Adrenal gland (tissue), 12 donors: ENCODE measurements around the gene MED23. TPM values are rescaled to one million over a fixed set of nuclear protein-coding genes. Genes with fewer than 3 reads are reported as not detected.
A peak's percentile ranks its signal among the peaks of the same experiment; 100 is the strongest.

Experiments used
- DNase-seq, 7 donors: peaks; one replicate each; pipeline ENCODE4 v3.0.0-alpha.2; 2019 to 2020
- H3K27ac ChIP-seq, 5 donors: fragments of 200-600 bp; sonication (generic) in 4 of 5; 1 replicate in 3 of 5; 2 replicates in 2 of 5; pipeline versions ENCODE4 v1.5.1 to v1.8.0; 2016 to 2020; ENCODE audit warnings: mild to moderate bottlenecking in 1 of 5
- H3K27me3 ChIP-seq: fragments of 200-600 bp; 2 replicates; pipeline ENCODE4 v1.8.0; 2021
- H3K36me3 ChIP-seq, 2 donors: fragments of 200-600 bp; replicated peaks in 1 of 2; 1 replicate in 1 of 2; 2 replicates in 1 of 2; pipeline versions ENCODE4 v1.5.1 to v1.8.0; 2018 to 2022
- H3K4me1 ChIP-seq, 2 donors: fragments of 200-600 bp; replicated peaks in 1 of 2; 1 replicate in 1 of 2; 2 replicates in 1 of 2; pipeline versions ENCODE4 v1.5.1 to v1.8.0; 2018 to 2021
- H3K4me3 ChIP-seq, 4 donors: fragments of 200-600 bp; sonication (generic) in 3 of 4; one replicate each; pipeline ENCODE4 v1.5.1; 2016 to 2018
- H3K9me3 ChIP-seq, 3 donors: fragments of 200-600 bp; sonication (generic) in 1 of 3; replicated peaks in 1 of 3; 1 replicate in 2 of 3; 2 replicates in 1 of 3; pipeline versions ENCODE4 v1.5.1 to v1.8.0; 2016 to 2021
- CTCF ChIP-seq, 6 experiments: fragments of 450-650 bp in 4 of 6; fragments of 200-600 bp in 2 of 6; sonication (generic) in 1 of 6; IDR thresholded peaks; 1 replicate in 5 of 6; 2 replicates in 1 of 6; pipeline versions ENCODE4 v1.5.1 to v1.8.0; 2016 to 2021; ENCODE audit warnings: antibody characterized with exemption in 6 of 6, mild to moderate bottlenecking in 2 of 6, moderate library complexity in 1 of 6
- POLR2A ChIP-seq, 2 donors: fragments of 450-650 bp; IDR thresholded peaks; one replicate each; pipeline ENCODE4 v1.6.1; 2017; ENCODE audit warnings: antibody characterized with exemption in 2 of 2, mild to moderate bottlenecking in 2 of 2, moderate library complexity in 1 of 2
- WGBS, 4 donors: extraction: QIAGEN DNeasy Blood & Tissue Kit in 2 of 4; methylation state at CpG; one replicate each; pipeline versions ENCODE4 v1.1.5 to v1.1.7; 2013 to 2017; 5-methylcytosine and 5-hydroxymethylcytosine counted together
- intact Hi-C, 2 donors: fragments of 100-400 bp; cut with DNase I; formaldehyde crosslinking; loops; one replicate each; pipeline versions ENCODE4 v1.14.1 to v1.15.0; 2022 to 2023
- polyA plus RNA-seq, 3 donors: library from polyadenylated mRNA; stranded (reverse); fragments of 200-250 nt in 2 of 3; fragments of 350-450 nt in 1 of 3; fragmentation: Illumina TruSeq in 1 of 3; extraction: RNeasy Lipid Tissue Mini Kit (QIAGEN cat#74804) in 1 of 3; gene quantifications; one replicate each; pipeline ENCODE4 v1.2.3, GENCODE V29; 2013 to 2014
- total RNA-seq, 9 donors: library from RNA; depleted of rRNA in 4 of 9; stranded (reverse); fragments of >200 nt in 4 of 9; fragments of 120-200 nt in 1 of 9; fragmentation: NEBNext Ultra II Directional in 1 of 9; extraction: Animal tissue kit (Norgen Biotek cat#: 25700) in 1 of 9; gene quantifications; one replicate each; pipeline versions ENCODE4 v1.1.0 to v1.2.4, GENCODE V29; 2013 to 2023
- donor health status: healthy with polysubstance abuse.
- donor health status: Bipolar disorder and iron deficiency.
- donor health status: DM: yes; HTN: yes; CAD: no.
- donor health status: DM: no; HTN: no; CAD: no.
- donor health status: DM: no; HTN: no; CAD: no.
- donor health status: DM: yes; HTN: yes; CAD: no.

Gene MED23
- total and polyA plus RNA-seq, 12 donors = 16.9 to 46.1 (median 27.8) TPM

- intact Hi-C loops = no loop called here
- H3K4me1 ChIP-seq = no peaks in the 10 kb centered on the region
- no peak overlapping the region for H3K4me3 ChIP-seq
- TF ChIP-seq POLR2A (IDR thresholded peaks at IDR 0.05) = no peak
- no peak for TF ChIP-seq CTCF (IDR thresholded peaks at IDR 0.05)
- no peaks in the 10 kb centered on the region for H3K9me3 ChIP-seq
- 86 to 98% (median 94%) methylated on average over 3 of the region's 3 CpGs for WGBS, 4 donors
- H3K36me3 ChIP-seq = no peaks in the 10 kb centered on the region
- no peak overlapping the region for H3K27ac ChIP-seq
- no peak for DNase-seq
- H3K27me3 ChIP-seq = no peaks in the 10 kb centered on the region
Measured at GRCh38 chr6:131654326-131654725, 26.3 kb upstream of the MED23 start.

- 61 to 73% (median 67%) methylated on average over 5 of the region's 5 CpGs for WGBS, 4 donors
- TF ChIP-seq POLR2A (IDR thresholded peaks at IDR 0.05) (no peak), CTCF (IDR thresholded peaks at IDR 0.05) (no peak)
- intact Hi-C loops = no loop called here
Measured at GRCh38 chr6:131652472-131652871, 24.4 kb upstream of the MED23 start.

GRCh38 chr6:131651782-131652181 is 23.7 kb upstream of the MED23 start:
- intact Hi-C loops = no loop called here

More at GRCh38 chr6:131652472-131652871, 24.4 kb upstream of the MED23 start:
- Histone ChIP-seq H3K4me1 (no peaks in the 10 kb centered on the region), H3K9me3 (no peaks in the 10 kb centered on the region), H3K4me3 (no peak overlapping the region), H3K27ac (no peak overlapping the region), H3K27me3 (no peaks in the 10 kb centered on the region), H3K36me3 (no peaks in the 10 kb centered on the region)
- peak in 3 of 7 donors; percentile 11 to 24 (median 19) for DNase-seq

GRCh38 chr6:131646249-131646670 is 18.2 kb upstream of the MED23 start:
- H3K9me3 ChIP-seq = no peaks in the 10 kb centered on the region
- no peak for DNase-seq
- no peaks in the 10 kb centered on the region for H3K36me3 ChIP-seq
- no peak overlapping the region for H3K4me3 ChIP-seq
- no peak overlapping the region for H3K27ac ChIP-seq
- intact Hi-C loops = no loop called here
- H3K27me3 ChIP-seq = no peaks in the 10 kb centered on the region
- TF ChIP-seq CTCF (IDR thresholded peaks at IDR 0.05) (no peak), POLR2A (IDR thresholded peaks at IDR 0.05) (no peak)
- peaks cover 0 to 6% of the 10 kb centered on the region in 2 donors for H3K4me1 ChIP-seq

More at GRCh38 chr6:131651782-131652181, 23.7 kb upstream of the MED23 start:
- DNase-seq = no peak
- no peak overlapping the region for H3K27ac ChIP-seq
- no peaks in the 10 kb centered on the region for H3K36me3 ChIP-seq
- no peak overlapping the region for H3K4me3 ChIP-seq
- TF ChIP-seq POLR2A (IDR thresholded peaks at IDR 0.05) = no peak
- no peak for TF ChIP-seq CTCF (IDR thresholded peaks at IDR 0.05)
- no peaks in the 10 kb centered on the region for H3K4me1 ChIP-seq
- no peaks in the 10 kb centered on the region for H3K9me3 ChIP-seq
- H3K27me3 ChIP-seq = no peaks in the 10 kb centered on the region
